Spleen (tissue), 11 donors: ENCODE measurements around the gene SAFB. TPM values are rescaled to one million over a fixed set of nuclear protein-coding genes. Genes with fewer than 3 reads are reported as not detected.

ENCODE experiments used
- DNase-seq: peaks from one replicate; pipeline ENCODE4 v3.0.0-alpha.2; 2020
- H3K27ac ChIP-seq, 8 donors: fragments of 200-600 bp; sonication (generic) in 7 of 8; 1 replicate in 4 of 8; 2 replicates in 4 of 8; pipeline versions ENCODE4 v1.5.0 to v1.8.0; 2016 to 2021; ENCODE audit warnings: inconsistent platforms in 4 of 8, mild to moderate bottlenecking in 4 of 8, moderate library complexity in 1 of 8
- H3K27me3 ChIP-seq, 7 donors: fragments of 200-600 bp; sonication (generic) in 6 of 7; replicated peaks in 1 of 7; 1 replicate in 4 of 7; 2 replicates in 3 of 7; pipeline versions ENCODE4 v1.5.0 to v1.8.0; 2016 to 2021; ENCODE audit warnings: inconsistent platforms in 3 of 7, mild to moderate bottlenecking in 1 of 7
- H3K36me3 ChIP-seq, 6 donors: fragments of 200-600 bp; sonication (generic) in 5 of 6; 1 replicate in 4 of 6; 2 replicates in 2 of 6; pipeline versions ENCODE4 v1.5.0 to v1.8.0; 2016 to 2021; ENCODE audit warnings: inconsistent platforms in 2 of 6
- H3K4me1 ChIP-seq, 6 donors: fragments of 200-600 bp; sonication (generic) in 5 of 6; 1 replicate in 3 of 6; 2 replicates in 3 of 6; pipeline versions ENCODE4 v1.5.0 to v1.8.0; 2016 to 2021; ENCODE audit warnings: inconsistent platforms in 3 of 6
- H3K4me3 ChIP-seq, 8 donors: fragments of 200-600 bp; sonication (generic) in 7 of 8; 1 replicate in 4 of 8; 2 replicates in 4 of 8; pipeline versions ENCODE4 v1.5.0 to v1.8.0; 2016 to 2021; ENCODE audit warnings: inconsistent platforms in 4 of 8, mild to moderate bottlenecking in 4 of 8, moderate library complexity in 2 of 8
- H3K9me3 ChIP-seq, 8 donors: fragments of 200-600 bp; sonication (generic) in 7 of 8; 1 replicate in 4 of 8; 2 replicates in 4 of 8; pipeline versions ENCODE4 v1.5.0 to v1.8.0; 2016 to 2021; ENCODE audit warnings: inconsistent platforms in 4 of 8
- CTCF ChIP-seq, 11 experiments: fragments of 200-600 bp in 7 of 11; fragments of 450-650 bp in 4 of 11; sonication (generic) in 4 of 11; IDR thresholded peaks in 8 of 11; conservative IDR thresholded peaks in 3 of 11; 1 replicate in 7 of 11; 2 replicates in 4 of 11; pipeline versions ENCODE4 v1.4.0 to v1.8.0; 2016 to 2021; ENCODE audit warnings: antibody characterized with exemption in 11 of 11, inconsistent platforms in 4 of 11, mild to moderate bottlenecking in 1 of 11
- POLR2A ChIP-seq, 3 donors: fragments of 450-650 bp; IDR thresholded peaks; one replicate each; pipeline ENCODE4 v1.5.1; 2017; ENCODE audit warnings: antibody characterized with exemption in 3 of 3, mild to moderate bottlenecking in 1 of 3
- POLR2AphosphoS5 ChIP-seq, 3 donors: sonication (generic); formaldehyde crosslinking; IDR thresholded peaks; one replicate each; pipeline ENCODE4 v1.5.1; 2017; ENCODE audit warnings: antibody characterized with exemption in 3 of 3
- WGBS, 5 donors: extraction: QIAGEN DNeasy Blood & Tissue Kit in 3 of 5; methylation state at CpG; one replicate each; pipeline versions ENCODE4 v1.1.5 to v1.1.7; 2013 to 2018; 5-methylcytosine and 5-hydroxymethylcytosine counted together
- intact Hi-C: fragments of 100-400 bp; cut with DNase I; formaldehyde crosslinking; loops from one replicate; pipeline ENCODE4 v1.15.0; 2023; ENCODE audit warnings: low total_unique reads
- polyA plus RNA-seq, 3 donors: library from polyadenylated mRNA; stranded (reverse); fragments of 200-250 nt; gene quantifications; one replicate each; pipeline ENCODE4 v1.2.1, GENCODE V29; 2013
- total RNA-seq, 7 donors: library from RNA; depleted of rRNA in 3 of 7; stranded (reverse); fragments of >200 nt in 3 of 7; fragmentation: NEBNext Ultra II Directional in 4 of 7; extraction: Animal tissue kit (Norgen Biotek cat#: 25700) in 4 of 7; gene quantifications; one replicate each; pipeline versions ENCODE4 v1.1.0 to v1.2.1, GENCODE V29; 2016 to 2021
- donor health status: healthy with polysubstance abuse.
- donor health status: DM: no; HTN: no; CAD: no; lungs with moderate emphysema.
- donor health status: DM: no; HTN: no; CAD: no.
- donor health status: Bipolar disorder and iron deficiency.
- donor health status: healthy.
- donor health status: DM: no; HTN: no; CAD: no.
- donor health status: DM: yes; HTN: yes; CAD: no.

Gene SAFB
- total and polyA plus RNA-seq, 10 donors, result 41.7 to 161 (median 99.2) TPM

GRCh38 chr19:5711025-5711424 is 88.1 kb downstream of the SAFB start:
- H3K4me1 ChIP-seq, result peaks cover 0 to 5% (median 0%) of the 10 kb centered on the region in 6 donors
- H3K9me3 ChIP-seq, result no peaks in the 10 kb centered on the region
- intact Hi-C loops, result no loop called here
- TF ChIP-seq CTCF (IDR thresholded peaks at IDR 0.05 in 8 of 11, conservative IDR thresholded peaks at IDR 0.05 in 3 of 11), result no peak
- peak; percentile 11 to 53 (median 25) for TF ChIP-seq POLR2AphosphoS5 (IDR thresholded peaks at IDR 0.05)
- 92 to 97% (median 93%) methylated on average over 8 of the region's 8 CpGs for WGBS, 5 donors
- no peak overlapping the region for H3K27ac ChIP-seq
- peaks cover 3 to 94% (median 83%) of the 10 kb centered on the region in 6 donors for H3K36me3 ChIP-seq
- DNase-seq, result no peak
- no peaks in the 10 kb centered on the region for H3K27me3 ChIP-seq
- no peak overlapping the region for H3K4me3 ChIP-seq

GRCh38 chr19:5711713-5712161 is 88.9 kb downstream of the SAFB start:
- Histone ChIP-seq H3K4me1 (peaks cover 0 to 11% (median 2%) of the 10 kb centered on the region in 6 donors), H3K36me3 (peaks cover 3 to 91% (median 76%) of the 10 kb centered on the region in 6 donors), H3K27me3 (no peaks in the 10 kb centered on the region), H3K27ac (no peak overlapping the region), H3K9me3 (no peaks in the 10 kb centered on the region), H3K4me3 (no peak overlapping the region)
- TF ChIP-seq CTCF (IDR thresholded peaks at IDR 0.05 in 8 of 11, conservative IDR thresholded peaks at IDR 0.05 in 3 of 11) (no peak), POLR2AphosphoS5 (IDR thresholded peaks at IDR 0.05) (peak in 1 of 3 donors; percentile 36)
- intact Hi-C loops, result no loop called here
- 87 to 94% (median 92%) methylated on average over 25 of the region's 25 CpGs for WGBS, 5 donors
- no peak for DNase-seq

- H3K27ac ChIP-seq, result no peak overlapping the region
- 93 to 98% (median 94%) methylated on average over 9 of the region's 9 CpGs for WGBS, 5 donors
- peaks cover 6 to 26% (median 15%) of the 10 kb centered on the region in 6 donors for H3K4me1 ChIP-seq
- no peak for TF ChIP-seq CTCF (IDR thresholded peaks at IDR 0.05 in 8 of 11, conservative IDR thresholded peaks at IDR 0.05 in 3 of 11)
- no peak for TF ChIP-seq POLR2A (IDR thresholded peaks at IDR 0.05)
- no peak for TF ChIP-seq POLR2AphosphoS5 (IDR thresholded peaks at IDR 0.05)
- H3K36me3 ChIP-seq, result peaks cover 3 to 89% (median 61%) of the 10 kb centered on the region in 6 donors
- intact Hi-C loops, result no loop called here
- DNase-seq, result no peak
- no peak overlapping the region for H3K4me3 ChIP-seq
- H3K27me3 ChIP-seq, result no peaks in the 10 kb centered on the region
- H3K9me3 ChIP-seq, result no peaks in the 10 kb centered on the region
Observed at GRCh38 chr19:5713228-5713627, 90.3 kb downstream of the SAFB start.

- H3K9me3 ChIP-seq, result no peaks in the 10 kb centered on the region
- H3K4me1 ChIP-seq, result peaks cover 18 to 41% (median 30%) of the 10 kb centered on the region in 6 donors
- no peak overlapping the region for H3K4me3 ChIP-seq
- no peaks in the 10 kb centered on the region for H3K27me3 ChIP-seq
- H3K36me3 ChIP-seq, result peaks cover 3 to 73% (median 46%) of the 10 kb centered on the region in 6 donors
- TF ChIP-seq POLR2AphosphoS5 (IDR thresholded peaks at IDR 0.05) (no peak), CTCF (IDR thresholded peaks at IDR 0.05 in 8 of 11, conservative IDR thresholded peaks at IDR 0.05 in 3 of 11) (no peak), POLR2A (IDR thresholded peaks at IDR 0.05) (no peak)
- H3K27ac ChIP-seq, result no peak overlapping the region
- no peak for DNase-seq
- intact Hi-C loops, result no loop called here
- WGBS, 5 donors, result 90 to 96% (median 95%) methylated on average over 10 of the region's 10 CpGs
Observed at GRCh38 chr19:5714816-5715215, 91.9 kb downstream of the SAFB start.
